HEK293T (cell line): ENCODE data around the gene STXBP1.

ENCODE experiments used
- CTCF ChIA-PET: fragments of 350-600 bp; formaldehyde crosslinking; extraction: SDS; loops from one replicate; lab custom pipeline; 2021; ENCODE audit warnings: antibody characterized with exemption, inconsistent platforms; lab: Yijun Ruan, JAX
- POLR2A ChIA-PET: fragments of 350-600 bp; formaldehyde crosslinking; extraction: SDS; loops from one replicate; lab custom pipeline; 2020; ENCODE audit warnings: antibody characterized with exemption, inconsistent platforms; lab: Yijun Ruan, JAX
- DNase-seq: peaks from one replicate; pipeline ENCODE4 v3.0.0; 2012; ENCODE audit warnings: mixed read lengths; ENCODE audit errors: extremely low spot score
- ARNT ChIP-seq: fragments of 450-650 bp; IDR thresholded peaks from 2 replicates; pipeline ENCODE4 v1.6.1; 2017; ENCODE audit warnings: mild to moderate bottlenecking
- BHLHE40 ChIP-seq: fragments of 450-650 bp; IDR thresholded peaks from 2 replicates; pipeline ENCODE4 v1.6.1; 2016; ENCODE audit warnings: mild to moderate bottlenecking, moderate library complexity, borderline replicate concordance
- CTBP1 ChIP-seq: fragments of 450-650 bp; IDR thresholded peaks from 2 replicates; pipeline ENCODE4 v1.6.1; 2016; ENCODE audit warnings: borderline replicate concordance
- ELF4 ChIP-seq: fragments of 450-650 bp; IDR thresholded peaks from 2 replicates; pipeline ENCODE4 v1.6.1; 2017; ENCODE audit warnings: antibody characterized with exemption
- FOXA1 ChIP-seq: fragments of 450-650 bp; IDR thresholded peaks from 2 replicates; pipeline ENCODE4 v1.6.1; 2016; ENCODE audit warnings: mild to moderate bottlenecking
- FOXK2 ChIP-seq: fragments of 450-650 bp; IDR thresholded peaks from 2 replicates; pipeline ENCODE4 v1.6.1; 2016; ENCODE audit warnings: mild to moderate bottlenecking
- FOXM1 ChIP-seq: fragments of 450-650 bp; IDR thresholded peaks from 2 replicates; pipeline ENCODE4 v1.6.1; 2017; ENCODE audit warnings: mild to moderate bottlenecking, borderline replicate concordance
- HDGF ChIP-seq: fragments of 450-650 bp; IDR thresholded peaks from 2 replicates; pipeline ENCODE4 v1.6.1; 2017; ENCODE audit warnings: antibody characterized with exemption, borderline replicate concordance
- L3MBTL2 ChIP-seq: fragments of 450-650 bp; conservative IDR thresholded peaks from 2 replicates; pipeline ENCODE4 v1.6.1; 2016; ENCODE audit warnings: mild to moderate bottlenecking
- LEF1 ChIP-seq: fragments of 450-650 bp; IDR thresholded peaks from 2 replicates; pipeline ENCODE4 v1.6.1; 2017; ENCODE audit warnings: mild to moderate bottlenecking, borderline replicate concordance
- NFRKB ChIP-seq: fragments of 450-650 bp; IDR thresholded peaks from 2 replicates; pipeline ENCODE4 v1.6.1; 2016; ENCODE audit warnings: mild to moderate bottlenecking, moderate library complexity
- SP1 ChIP-seq: fragments of 450-650 bp; IDR thresholded peaks from 2 replicates; pipeline ENCODE4 v1.6.1; 2017
- SUZ12 ChIP-seq: fragments of 450-650 bp; IDR thresholded peaks from 2 replicates; pipeline ENCODE4 v1.6.1; 2016; ENCODE audit warnings: mild to moderate bottlenecking
- TARDBP ChIP-seq: fragments of 450-650 bp; IDR thresholded peaks from 2 replicates; pipeline ENCODE4 v1.6.1; 2016
- ZNF384 ChIP-seq: fragments of 450-650 bp; IDR thresholded peaks from 2 replicates; pipeline ENCODE4 v1.6.1; 2016
- TF ChIP-seq, protein P1 (sequence below): fragments of 450-650 bp; IDR thresholded peaks from 2 replicates; pipeline ENCODE4 v1.6.1; 2016

The STXBP1 gene

DNA sequence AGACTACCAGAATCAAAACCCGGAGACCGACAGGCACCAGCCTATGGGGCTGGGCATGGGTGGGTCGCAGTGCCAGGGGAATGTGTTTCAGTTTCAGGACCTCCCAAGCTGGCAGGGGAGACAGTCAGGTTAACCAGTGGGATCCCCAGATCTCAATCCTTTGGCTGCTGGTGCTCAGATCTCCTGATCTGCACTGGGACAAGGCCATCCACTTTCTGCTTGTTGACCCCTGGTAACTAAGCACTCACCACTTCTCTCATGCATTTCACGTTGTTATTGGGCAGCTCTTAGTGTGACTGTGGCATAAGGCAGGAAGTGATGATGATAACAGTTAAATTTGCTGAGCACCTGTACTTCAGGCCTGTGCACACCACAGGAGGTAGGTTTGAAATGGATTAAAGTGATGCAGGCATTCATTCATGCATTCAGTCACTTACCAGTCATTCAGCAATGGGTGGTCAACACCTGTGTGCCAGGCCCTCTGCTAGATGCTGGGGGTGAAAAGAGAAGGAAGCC is 42.1 kb upstream of the STXBP1 start:
- ChIA-PET CTCF (interaction anchor here (0.6 kb wide), 1 partner anchor 400 kb away, joined by 3 read pairs; no protein-coding TSS in a partner anchor), POLR2A (interaction anchor here (0.6 to 1.0 kb wide), 3 partner anchors 9 to 631 kb away, joined by 3 read pairs; no protein-coding TSS in a partner anchor)
- DNase-seq = no peak
- TF ChIP-seq, protein P1, sequence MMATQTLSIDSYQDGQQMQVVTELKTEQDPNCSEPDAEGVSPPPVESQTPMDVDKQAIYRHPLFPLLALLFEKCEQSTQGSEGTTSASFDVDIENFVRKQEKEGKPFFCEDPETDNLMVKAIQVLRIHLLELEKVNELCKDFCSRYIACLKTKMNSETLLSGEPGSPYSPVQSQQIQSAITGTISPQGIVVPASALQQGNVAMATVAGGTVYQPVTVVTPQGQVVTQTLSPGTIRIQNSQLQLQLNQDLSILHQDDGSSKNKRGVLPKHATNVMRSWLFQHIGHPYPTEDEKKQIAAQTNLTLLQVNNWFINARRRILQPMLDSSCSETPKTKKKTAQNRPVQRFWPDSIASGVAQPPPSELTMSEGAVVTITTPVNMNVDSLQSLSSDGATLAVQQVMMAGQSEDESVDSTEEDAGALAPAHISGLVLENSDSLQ = no peak
- TF ChIP-seq FOXK2 = no peak
- TF ChIP-seq BHLHE40 = no peak
- no peak for TF ChIP-seq TARDBP
- no peak for TF ChIP-seq SP1
- no peak for TF ChIP-seq LEF1
- TF ChIP-seq CTBP1 = no peak
- no peak for TF ChIP-seq NFRKB
- TF ChIP-seq SUZ12 = no peak
- TF ChIP-seq ELF4 = no peak
- no peak for TF ChIP-seq HDGF
- TF ChIP-seq FOXA1 = no peak
- TF ChIP-seq L3MBTL2 = no peak
- TF ChIP-seq ZNF384 = no peak
- no peak for TF ChIP-seq FOXM1
- no peak for TF ChIP-seq ARNT

DNA sequence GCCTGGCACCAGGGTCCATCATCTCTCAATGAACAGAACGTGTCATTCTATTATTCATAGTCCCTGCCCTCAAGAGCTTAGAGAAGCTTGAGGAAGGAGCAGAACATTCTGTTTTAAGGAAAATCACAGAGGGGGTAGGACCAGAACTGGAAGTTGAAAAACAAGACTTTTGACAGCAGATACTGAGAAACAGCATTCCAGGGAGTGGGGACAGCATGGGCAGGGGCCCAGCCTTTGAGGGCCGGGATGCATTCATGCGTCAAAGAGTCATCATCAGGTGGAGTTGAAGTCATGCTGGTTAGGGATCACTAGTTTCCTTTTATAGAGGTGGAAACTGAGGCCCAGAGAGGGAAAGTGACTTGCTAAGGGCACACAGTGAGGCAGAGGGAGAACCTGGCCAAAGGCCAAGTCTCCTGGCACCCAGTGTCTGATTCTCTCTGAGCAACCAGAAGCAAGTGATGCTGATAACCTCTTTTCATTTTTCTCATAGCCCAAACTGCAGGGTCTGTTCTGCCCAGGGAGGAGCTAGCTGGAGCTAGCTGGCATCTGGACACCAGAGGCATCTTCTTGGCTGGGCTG is 41.5 kb upstream of the STXBP1 start:
- ChIA-PET CTCF (interaction anchor here (0.6 kb wide), 1 partner anchor 400 kb away, joined by 3 read pairs; no protein-coding TSS in a partner anchor), POLR2A (interaction anchor here (0.6 to 0.7 kb wide), 2 partner anchors 109 to 631 kb away, joined by 3 read pairs; no protein-coding TSS in a partner anchor)
- no peak for DNase-seq
- TF ChIP-seq ZNF384 (no peak), ELF4 (no peak), FOXK2 (no peak), BHLHE40 (no peak), HDGF (no peak), SP1 (no peak), FOXM1 (no peak), NFRKB (no peak), SUZ12 (no peak), ARNT (no peak), TARDBP (no peak), LEF1 (no peak), L3MBTL2 (no peak), CTBP1 (no peak)
- TF ChIP-seq, protein P1 = no peak

- ChIA-PET CTCF (interaction anchor here (2.1 kb wide), 1 partner anchor 68 kb away, joined by 5 read pairs; no protein-coding TSS in a partner anchor), POLR2A (interaction anchor here (0.6 kb wide), 1 partner anchor 140 kb away, joined by 3 read pairs; no protein-coding TSS in a partner anchor)
- no peak for TF ChIP-seq CTBP1
- no peak for TF ChIP-seq ARNT
- no peak for TF ChIP-seq NFRKB
- no peak for TF ChIP-seq ELF4
- no peak for TF ChIP-seq FOXA1
- no peak for TF ChIP-seq TARDBP
- TF ChIP-seq FOXK2 = no peak
- TF ChIP-seq L3MBTL2 = no peak
- no peak for TF ChIP-seq LEF1
- TF ChIP-seq BHLHE40 = no peak
- TF ChIP-seq ZNF384 = no peak
- no peak for TF ChIP-seq FOXM1
- DNase-seq = no peak
Measured at GRCh38 chr9:127571971-127572370, 40.1 kb upstream of the STXBP1 start.

- TF ChIP-seq ARNT = no peak
- TF ChIP-seq NFRKB = no peak
- no peak for TF ChIP-seq LEF1
- no peak for TF ChIP-seq CTBP1
- TF ChIP-seq ELF4 = no peak
- no peak for TF ChIP-seq ZNF384
- TF ChIP-seq TARDBP = no peak
- TF ChIP-seq, protein P1 = no peak
- TF ChIP-seq SP1 = no peak
- TF ChIP-seq SUZ12 = no peak
- no peak for TF ChIP-seq FOXA1
- no peak for TF ChIP-seq FOXK2
- ChIA-PET POLR2A (no interaction called here), CTCF (interaction anchor here (2.1 kb wide), 1 partner anchor 69 kb away, joined by 5 read pairs; no protein-coding TSS in a partner anchor)
- DNase-seq = no peak
Measured at GRCh38 chr9:127572961-127573721, 38.9 kb upstream of the STXBP1 start.

- DNase-seq = no peak
- ChIA-PET CTCF (interaction anchor here (0.6 to 0.7 kb wide), 2 partner anchors 16 to 29 kb away, joined by 3 read pairs; no protein-coding TSS in a partner anchor), POLR2A (no interaction called here)
- TF ChIP-seq FOXA1 = no peak
- no peak for TF ChIP-seq LEF1
- no peak for TF ChIP-seq ARNT
- TF ChIP-seq, protein P1 = no peak
- no peak for TF ChIP-seq FOXM1
- TF ChIP-seq CTBP1 = no peak
- TF ChIP-seq ELF4 = no peak
- TF ChIP-seq HDGF = no peak
- no peak for TF ChIP-seq SP1
- TF ChIP-seq BHLHE40 = no peak
- TF ChIP-seq FOXK2 = no peak
- no peak for TF ChIP-seq SUZ12
- TF ChIP-seq L3MBTL2 = no peak
- no peak for TF ChIP-seq NFRKB
- no peak for TF ChIP-seq ZNF384
- TF ChIP-seq TARDBP = no peak
Measured at GRCh38 chr9:127574072-127574993, 37.7 kb upstream of the STXBP1 start.
